Mesenchymal stem cell (in vitro differentiated cells and primary cell): Measurements from ENCODE around the gene CENPS.
A peak's percentile ranks its signal among the peaks of the same experiment; 100 is the strongest.
"Not testable (repeated sequence)": the region's sequence is repeated elsewhere in the genome, so short reads cannot be mapped to it uniquely, and the experiment has no call there.

ENCODE experiments used
- DNase-seq: peaks from one replicate; pipeline ENCODE4 v3.0.0-alpha.2; 2013
- H2AFZ ChIP-seq: one replicate; pipeline ENCODE4 v1.6.1; 2013; ENCODE audit warnings: low read depth, mild to moderate bottlenecking, control low read depth, inconsistent platforms, low read length, moderate library complexity
- H2AK5ac ChIP-seq: 2 replicates; pipeline ENCODE4 v1.6.1; 2013; ENCODE audit warnings: low read length, moderate library complexity, mild to moderate bottlenecking, inconsistent platforms; ENCODE audit not compliant: severe bottlenecking
- H2BK120ac ChIP-seq: one replicate; pipeline ENCODE4 v1.6.1; 2013; ENCODE audit warnings: low read depth, mild to moderate bottlenecking, inconsistent platforms, low read length, moderate library complexity
- H2BK12ac ChIP-seq, 2 experiments: one replicate each; pipeline ENCODE4 v1.6.1; 2013; ENCODE audit warnings: inconsistent platforms in 2 of 2, low read length in 2 of 2, mild to moderate bottlenecking in 2 of 2, moderate library complexity in 2 of 2, control low read depth in 1 of 2
- H2BK15ac ChIP-seq: one replicate; pipeline ENCODE4 v1.6.1; 2013; ENCODE audit warnings: mild to moderate bottlenecking, low read depth, inconsistent platforms; ENCODE audit not compliant: poor library complexity, severe bottlenecking
- H2BK5ac ChIP-seq: 2 replicates; pipeline ENCODE4 v1.6.1; 2013; ENCODE audit warnings: low read depth, mild to moderate bottlenecking, low read length, control low read depth, inconsistent platforms; ENCODE audit not compliant: poor library complexity, severe bottlenecking
- H3K14ac ChIP-seq, 2 experiments: one replicate each; pipeline ENCODE4 v1.6.1; 2013; ENCODE audit warnings: inconsistent platforms in 2 of 2, low read length in 2 of 2, control low read depth in 1 of 2, mild to moderate bottlenecking in 1 of 2, moderate library complexity in 1 of 2
- H3K18ac ChIP-seq, 2 experiments: one replicate each; pipeline ENCODE4 v1.6.1; 2013; ENCODE audit warnings: inconsistent platforms in 2 of 2, low read length in 2 of 2, control low read depth in 1 of 2, low read depth in 1 of 2, mild to moderate bottlenecking in 1 of 2
- H3K23ac ChIP-seq, 2 experiments: one replicate each; pipeline ENCODE4 v1.6.1; 2013; ENCODE audit warnings: inconsistent platforms in 2 of 2, low read length in 2 of 2, mild to moderate bottlenecking in 2 of 2, moderate library complexity in 2 of 2, control low read depth in 1 of 2
- H3K27ac ChIP-seq: 2 replicates; pipeline ENCODE4 v1.5.1; 2013; ENCODE audit warnings: mild to moderate bottlenecking, moderate library complexity, low read length, control low read depth, inconsistent platforms; ENCODE audit not compliant: poor library complexity, severe bottlenecking
- H3K27me3 ChIP-seq, 2 experiments: 2 replicates each; pipeline versions ENCODE4 v1.6.1 to v1.7.0; 2013; ENCODE audit warnings: low read length in 2 of 2, mild to moderate bottlenecking in 2 of 2, moderate library complexity in 2 of 2, control low read depth in 1 of 2, inconsistent platforms in 1 of 2; ENCODE audit not compliant: control insufficient read depth in 1 of 2, insufficient read depth in 1 of 2
- H3K36me3 ChIP-seq, 2 experiments: 2 replicates each; pipeline versions ENCODE4 v1.6.1 to v1.7.0; 2013; ENCODE audit warnings: low read length in 2 of 2, control low read depth in 1 of 2, inconsistent platforms in 1 of 2, low read depth in 1 of 2, mild to moderate bottlenecking in 1 of 2; ENCODE audit not compliant: insufficient read depth in 2 of 2, control insufficient read depth in 1 of 2
- H3K4ac ChIP-seq, 2 experiments: one replicate each; pipeline ENCODE4 v1.6.1; 2013; ENCODE audit warnings: inconsistent platforms in 2 of 2, low read length in 2 of 2, mild to moderate bottlenecking in 2 of 2, moderate library complexity in 2 of 2, control low read depth in 1 of 2, low read depth in 1 of 2
- H3K4me1 ChIP-seq: 2 replicates; pipeline ENCODE4 v1.6.1; 2013; ENCODE audit warnings: low read depth, low read length, control low read depth; ENCODE audit not compliant: control insufficient read depth, insufficient read depth
- H3K4me2 ChIP-seq: 2 replicates; pipeline ENCODE4 v1.6.1; 2013; ENCODE audit warnings: low read length, mild to moderate bottlenecking, inconsistent platforms; ENCODE audit not compliant: poor library complexity, severe bottlenecking
- H3K4me3 ChIP-seq, 2 experiments: 2 replicates each; pipeline versions ENCODE4 v1.5.1 to v1.7.0; 2013; ENCODE audit warnings: low read length in 2 of 2, mild to moderate bottlenecking in 2 of 2, control low read depth in 1 of 2, low read depth in 1 of 2; ENCODE audit not compliant: insufficient read depth in 1 of 2
- H3K79me1 ChIP-seq: replicated peaks from 2 replicates; pipeline ENCODE4 v1.6.1; 2013; ENCODE audit warnings: mild to moderate bottlenecking, control low read depth, low read length, inconsistent platforms; ENCODE audit not compliant: poor library complexity, severe bottlenecking
- H3K9ac ChIP-seq: 2 replicates; pipeline ENCODE4 v1.7.0; 2013; ENCODE audit warnings: mild to moderate bottlenecking, low read length, moderate library complexity
- H3K9me3 ChIP-seq: 2 replicates; pipeline ENCODE4 v1.7.0; 2013; ENCODE audit warnings: mild to moderate bottlenecking, low read length; ENCODE audit not compliant: control insufficient read depth
- H4K8ac ChIP-seq: one replicate; pipeline ENCODE4 v1.6.1; 2013; ENCODE audit warnings: inconsistent platforms, mild to moderate bottlenecking, low read length, moderate library complexity
- H4K91ac ChIP-seq: one replicate; pipeline ENCODE4 v1.6.1; 2013; ENCODE audit warnings: mild to moderate bottlenecking, low read length, inconsistent platforms
- WGBS: methylation state at CpG from one replicate; pipeline ENCODE4 v1.1.7; 2013; ENCODE audit warnings: mixed read lengths; 5-methylcytosine and 5-hydroxymethylcytosine counted together

Gene CENPS

GRCh38 chr1:10456661-10457060 is 26.4 kb downstream of the CENPS start:
- no peak overlapping the region for H3K23ac ChIP-seq
- no peak overlapping the region for H2BK120ac ChIP-seq
- no peak overlapping the region for H3K4ac ChIP-seq
- H3K79me1 ChIP-seq, result peaks cover 3% of the 10 kb centered on the region
- no peak overlapping the region for H3K14ac ChIP-seq
- H2AK5ac ChIP-seq, result no peak overlapping the region
- no peak overlapping the region for H4K91ac ChIP-seq
- H3K4me2 ChIP-seq, result no peak overlapping the region
- no peak overlapping the region for H3K18ac ChIP-seq
- H3K36me3 ChIP-seq, result peaks cover 12 to 13% of the 10 kb centered on the region in 2 experiments
- H3K27me3 ChIP-seq, result no peaks in the 10 kb centered on the region
- no peak overlapping the region for H3K4me3 ChIP-seq
- no peak overlapping the region for H2BK12ac ChIP-seq
- 98% methylated on average over 4 of the region's 7 CpGs for WGBS
- peaks cover 7% of the 10 kb centered on the region for H3K4me1 ChIP-seq
- H3K9ac ChIP-seq, result no peak overlapping the region
- no peak overlapping the region for H3K27ac ChIP-seq
- no peak overlapping the region for H2BK15ac ChIP-seq
- H3K9me3 ChIP-seq, result no peaks in the 10 kb centered on the region
- no peak overlapping the region for H4K8ac ChIP-seq
- H2BK5ac ChIP-seq, result no peak overlapping the region
- H2AFZ ChIP-seq, result no peak overlapping the region
- no peak for DNase-seq

DNA sequence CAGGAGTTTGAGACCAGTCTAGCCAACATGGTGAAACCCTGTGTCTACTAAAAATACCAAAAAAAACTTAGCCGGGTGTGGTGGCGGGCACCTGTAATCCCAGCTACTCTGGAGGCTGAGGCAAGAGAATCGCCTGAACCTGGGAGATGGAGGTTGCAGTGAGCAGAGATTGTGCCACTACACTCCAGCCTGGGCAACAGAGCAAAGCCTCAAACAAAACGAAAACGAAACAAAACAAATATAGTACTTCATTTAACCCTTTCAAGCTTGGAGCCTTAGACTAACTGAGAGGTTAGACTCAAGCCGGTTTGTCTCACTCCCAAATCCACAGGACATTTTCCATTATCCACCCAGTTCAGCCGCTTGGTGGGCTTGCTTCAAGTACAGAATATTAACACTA is 27.2 kb downstream of the CENPS start:
- not testable (repeated sequence) for H3K27ac ChIP-seq, H4K91ac ChIP-seq, H2AFZ ChIP-seq, H3K9me3 ChIP-seq, H3K9ac ChIP-seq, H3K79me1 ChIP-seq, H3K4me3 ChIP-seq, H2BK5ac ChIP-seq, H2BK120ac ChIP-seq, H3K4ac ChIP-seq, H4K8ac ChIP-seq, H3K27me3 ChIP-seq, H2BK15ac ChIP-seq, H3K4me2 ChIP-seq, H3K4me1 ChIP-seq, H3K23ac ChIP-seq, DNase-seq, H3K18ac ChIP-seq, H2BK12ac ChIP-seq, H3K14ac ChIP-seq
- 85% methylated on average over 7 of the region's 7 CpGs for WGBS
- H3K36me3 ChIP-seq, result peaks cover 16 to 18% of the 10 kb centered on the region in 2 experiments
- H2AK5ac ChIP-seq, result peak overlapping the region; percentile 15

DNA sequence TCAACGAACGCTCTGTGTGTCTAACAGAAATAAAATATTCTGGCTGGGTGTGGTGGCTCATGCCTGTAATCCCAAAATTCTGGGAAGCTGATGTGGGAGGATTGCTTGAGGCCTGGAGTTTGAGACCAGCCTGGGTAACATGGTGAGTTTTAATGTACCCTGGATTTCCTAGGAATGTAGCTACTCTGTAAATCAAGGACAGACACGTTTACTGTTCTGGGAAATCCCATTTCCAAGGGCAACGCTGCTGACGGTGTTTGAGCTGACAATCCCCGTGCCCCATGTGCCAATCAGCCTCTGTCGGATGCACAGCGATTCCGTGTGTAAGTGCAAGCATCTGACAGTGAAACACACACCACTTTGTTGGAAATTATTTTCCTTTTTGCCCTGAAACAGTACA is 27.6 kb downstream of the CENPS start:
- H3K4me2 ChIP-seq, result no peak overlapping the region
- H3K27me3 ChIP-seq, result no peaks in the 10 kb centered on the region
- no peak overlapping the region for H4K91ac ChIP-seq
- H3K23ac ChIP-seq, result no peak overlapping the region
- H2BK12ac ChIP-seq, result no peak overlapping the region
- peaks cover 7% of the 10 kb centered on the region for H3K4me1 ChIP-seq
- peaks cover 4% of the 10 kb centered on the region for H3K79me1 ChIP-seq
- H3K4me3 ChIP-seq, result no peak overlapping the region
- WGBS, result 91% methylated on average over 9 of the region's 9 CpGs
- no peak overlapping the region for H3K27ac ChIP-seq
- H4K8ac ChIP-seq, result no peak overlapping the region
- no peak overlapping the region for H2AFZ ChIP-seq
- no peaks in the 10 kb centered on the region for H3K9me3 ChIP-seq
- no peak overlapping the region for H2BK5ac ChIP-seq
- no peak overlapping the region for H2BK120ac ChIP-seq
- H2BK15ac ChIP-seq, result no peak overlapping the region
- peak overlapping the region; percentile 15 for H2AK5ac ChIP-seq
- H3K4ac ChIP-seq, result no peak overlapping the region
- DNase-seq, result no peak
- H3K9ac ChIP-seq, result no peak overlapping the region
- H3K18ac ChIP-seq, result no peak overlapping the region
- peaks cover 20 to 22% of the 10 kb centered on the region in 2 experiments for H3K36me3 ChIP-seq
- no peak overlapping the region for H3K14ac ChIP-seq

DNA sequence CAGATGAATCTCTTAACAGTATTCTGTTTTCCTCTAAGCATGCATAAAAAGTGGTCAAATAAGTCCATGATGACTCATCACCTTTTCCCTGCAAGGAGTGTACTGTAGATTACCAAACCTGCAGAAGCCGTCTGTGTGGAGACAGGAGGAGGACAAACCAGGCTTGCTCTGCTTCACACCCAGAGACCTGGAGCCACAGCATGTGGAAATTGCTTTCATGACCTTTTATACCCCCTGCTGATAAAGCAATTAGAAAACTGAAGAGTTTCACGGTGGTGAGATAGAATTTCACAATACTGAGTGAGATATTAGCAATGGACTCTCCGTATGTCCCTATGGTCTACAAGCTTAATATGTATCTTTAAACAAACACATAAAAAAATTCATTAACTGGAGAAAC is 29.0 kb downstream of the CENPS start:
- Histone ChIP-seq H2AK5ac (no peak overlapping the region), H3K4ac (no peak overlapping the region), H2AFZ (no peak overlapping the region), H2BK12ac (no peak overlapping the region), H2BK120ac (no peak overlapping the region), H3K9ac (no peak overlapping the region), H3K23ac (no peak overlapping the region), H4K8ac (no peak overlapping the region), H3K36me3 (peaks cover 26 to 29% of the 10 kb centered on the region in 2 experiments), H2BK5ac (no peak overlapping the region), H3K18ac (no peak overlapping the region), H3K79me1 (peaks cover 8% of the 10 kb centered on the region), H3K27ac (peak overlapping the region; percentile 19), H3K9me3 (no peaks in the 10 kb centered on the region), H3K4me2 (no peak overlapping the region), H3K4me3 (no peak overlapping the region), H2BK15ac (no peak overlapping the region), H3K27me3 (no peaks in the 10 kb centered on the region), H3K14ac (no peak overlapping the region), H4K91ac (no peak overlapping the region), H3K4me1 (peaks cover 7% of the 10 kb centered on the region)
- DNase-seq, result peak; percentile 83
- 21% methylated on average over 2 of the region's 3 CpGs for WGBS
